ENCODE measurements around the gene RRM2. TPM values are rescaled to one million over a fixed set of nuclear protein-coding genes. Genes with fewer than 3 reads are reported as not detected.

The RRM2 gene
- total RNA-seq, 1 donor from 2014 or later, result 28.3 TPM

DNA sequence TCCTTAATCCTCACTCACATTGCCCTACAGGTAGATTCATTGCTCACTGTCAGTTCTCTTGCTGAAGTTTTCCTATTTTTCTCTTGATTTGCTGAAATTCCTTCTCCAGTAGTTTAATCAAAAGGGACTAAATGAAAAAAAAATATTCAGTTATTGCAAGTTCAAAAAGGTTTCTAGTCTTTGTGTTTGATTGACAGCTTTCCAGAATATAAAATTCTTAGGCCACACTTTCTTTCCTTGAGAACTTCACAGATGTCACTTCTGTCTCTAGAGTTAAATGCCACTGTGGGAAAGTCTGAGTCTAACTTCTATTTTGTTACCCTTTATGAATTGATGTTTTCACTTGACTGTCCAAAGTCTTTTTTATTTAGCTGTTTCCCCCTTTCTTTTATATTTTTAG lies 25.7 kb downstream of the RRM2 start:
- Mint-ChIP-seq H3K27ac (ENCODE audit: unreplicated experiment) (no peak overlapping the region), H3K4me1 (ENCODE audit: unreplicated experiment) (peaks cover under 1% of the 10 kb centered on the region), H3K27me3 (ENCODE audit: unreplicated experiment) (no peaks in the 10 kb centered on the region), H3K9me3 (ENCODE audit: unreplicated experiment) (no peaks in the 10 kb centered on the region), H3K4me3 (ENCODE audit: unreplicated experiment) (no peak overlapping the region), H3K36me3 (ENCODE audit: unreplicated experiment) (peaks cover 2% of the 10 kb centered on the region)
- TF ChIP-seq, protein P1, sequence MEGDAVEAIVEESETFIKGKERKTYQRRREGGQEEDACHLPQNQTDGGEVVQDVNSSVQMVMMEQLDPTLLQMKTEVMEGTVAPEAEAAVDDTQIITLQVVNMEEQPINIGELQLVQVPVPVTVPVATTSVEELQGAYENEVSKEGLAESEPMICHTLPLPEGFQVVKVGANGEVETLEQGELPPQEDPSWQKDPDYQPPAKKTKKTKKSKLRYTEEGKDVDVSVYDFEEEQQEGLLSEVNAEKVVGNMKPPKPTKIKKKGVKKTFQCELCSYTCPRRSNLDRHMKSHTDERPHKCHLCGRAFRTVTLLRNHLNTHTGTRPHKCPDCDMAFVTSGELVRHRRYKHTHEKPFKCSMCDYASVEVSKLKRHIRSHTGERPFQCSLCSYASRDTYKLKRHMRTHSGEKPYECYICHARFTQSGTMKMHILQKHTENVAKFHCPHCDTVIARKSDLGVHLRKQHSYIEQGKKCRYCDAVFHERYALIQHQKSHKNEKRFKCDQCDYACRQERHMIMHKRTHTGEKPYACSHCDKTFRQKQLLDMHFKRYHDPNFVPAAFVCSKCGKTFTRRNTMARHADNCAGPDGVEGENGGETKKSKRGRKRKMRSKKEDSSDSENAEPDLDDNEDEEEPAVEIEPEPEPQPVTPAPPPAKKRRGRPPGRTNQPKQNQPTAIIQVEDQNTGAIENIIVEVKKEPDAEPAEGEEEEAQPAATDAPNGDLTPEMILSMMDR (IDR thresholded peaks at IDR 0.05), result no peak
- no peak for DNase-seq (ENCODE audit: extremely low spot score, unreplicated experiment)

DNA sequence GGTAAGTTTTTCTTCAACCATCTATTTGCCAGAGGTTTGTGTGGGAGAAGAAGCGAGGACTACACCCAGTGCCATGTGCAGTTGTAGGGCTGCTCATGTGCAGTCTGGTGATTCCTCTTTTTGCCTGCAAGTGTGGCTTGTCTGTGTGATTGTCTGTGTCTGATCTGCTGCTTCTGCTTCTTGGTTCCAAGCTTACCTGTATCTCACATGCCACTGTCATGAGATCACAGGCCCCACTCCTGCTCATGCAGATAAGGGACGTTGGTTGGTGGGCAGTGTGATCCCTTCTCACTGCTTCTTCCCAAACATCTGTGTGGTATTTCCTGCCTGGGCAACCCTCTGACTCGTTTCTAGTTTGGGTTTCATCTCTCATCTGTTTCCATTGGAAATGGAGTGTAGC lies 27.1 kb downstream of the RRM2 start:
- TF ChIP-seq, protein P1 (IDR thresholded peaks at IDR 0.05), result no peak
- Mint-ChIP-seq H3K27ac (ENCODE audit: unreplicated experiment) (no peak overlapping the region), H3K4me3 (ENCODE audit: unreplicated experiment) (no peak overlapping the region), H3K4me1 (ENCODE audit: unreplicated experiment) (no peaks in the 10 kb centered on the region), H3K9me3 (ENCODE audit: unreplicated experiment) (no peaks in the 10 kb centered on the region), H3K27me3 (ENCODE audit: unreplicated experiment) (no peaks in the 10 kb centered on the region), H3K36me3 (ENCODE audit: unreplicated experiment) (peaks cover 2% of the 10 kb centered on the region)
- DNase-seq (ENCODE audit: extremely low spot score, unreplicated experiment), result no peak

DNA sequence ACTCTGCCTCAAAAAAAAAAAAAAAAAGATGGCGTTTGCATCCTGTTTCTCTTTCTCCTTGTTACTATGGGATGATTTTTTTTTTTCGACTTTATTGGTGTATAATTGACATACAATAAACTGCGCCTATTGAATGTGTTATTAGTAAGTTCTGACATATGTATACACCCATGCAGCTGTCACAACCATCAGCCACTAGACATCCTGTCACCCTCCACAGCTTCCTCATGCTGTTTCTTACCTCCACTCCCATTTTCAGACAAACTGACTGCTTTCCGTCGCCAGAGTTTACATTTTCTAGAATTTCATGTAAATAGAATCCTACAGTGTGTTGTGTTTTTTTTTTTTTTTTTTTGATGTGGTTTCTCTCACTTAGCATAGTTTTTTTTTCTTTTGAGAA lies 27.9 kb downstream of the RRM2 start:
- H3K4me1 Mint-ChIP-seq (ENCODE audit: unreplicated experiment), result no peaks in the 10 kb centered on the region
- H3K36me3 Mint-ChIP-seq (ENCODE audit: unreplicated experiment), result peaks cover 2% of the 10 kb centered on the region
- no peak overlapping the region for H3K4me3 Mint-ChIP-seq (ENCODE audit: unreplicated experiment)
- no peak overlapping the region for H3K27ac Mint-ChIP-seq (ENCODE audit: unreplicated experiment)
- H3K27me3 Mint-ChIP-seq (ENCODE audit: unreplicated experiment), result no peaks in the 10 kb centered on the region
- DNase-seq (ENCODE audit: extremely low spot score, unreplicated experiment), result no peak
- no peaks in the 10 kb centered on the region for H3K9me3 Mint-ChIP-seq (ENCODE audit: unreplicated experiment)
- TF ChIP-seq, protein P1 (IDR thresholded peaks at IDR 0.05), result no peak

DNA sequence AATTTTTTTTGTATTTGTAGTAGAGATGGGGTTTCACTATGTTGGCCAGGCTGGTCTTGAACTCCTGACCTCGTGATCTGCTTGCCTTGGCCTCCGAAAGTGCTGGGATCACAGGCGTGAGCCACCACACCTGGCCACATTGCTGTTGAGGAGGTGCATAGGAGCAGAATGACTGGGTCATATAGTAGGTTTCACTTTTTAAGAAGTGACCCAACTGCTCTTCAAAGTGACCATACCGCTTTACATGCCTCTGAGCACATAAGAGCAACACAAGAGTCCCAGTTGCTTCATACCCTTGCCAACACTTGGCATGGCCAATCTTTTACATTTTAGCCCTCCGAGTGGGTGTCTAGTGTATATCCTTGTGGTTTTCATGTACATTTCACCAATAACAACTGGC lies 28.9 kb downstream of the RRM2 start:
- no peak overlapping the region for H3K4me3 Mint-ChIP-seq (ENCODE audit: unreplicated experiment)
- H3K27ac Mint-ChIP-seq (ENCODE audit: unreplicated experiment), result no peak overlapping the region
- TF ChIP-seq, protein P1 (IDR thresholded peaks at IDR 0.05), result no peak
- peaks cover 2% of the 10 kb centered on the region for H3K36me3 Mint-ChIP-seq (ENCODE audit: unreplicated experiment)
- DNase-seq (ENCODE audit: extremely low spot score, unreplicated experiment), result no peak
- no peaks in the 10 kb centered on the region for H3K4me1 Mint-ChIP-seq (ENCODE audit: unreplicated experiment)
- no peaks in the 10 kb centered on the region for H3K27me3 Mint-ChIP-seq (ENCODE audit: unreplicated experiment)
- H3K9me3 Mint-ChIP-seq (ENCODE audit: unreplicated experiment), result no peaks in the 10 kb centered on the region

DNA sequence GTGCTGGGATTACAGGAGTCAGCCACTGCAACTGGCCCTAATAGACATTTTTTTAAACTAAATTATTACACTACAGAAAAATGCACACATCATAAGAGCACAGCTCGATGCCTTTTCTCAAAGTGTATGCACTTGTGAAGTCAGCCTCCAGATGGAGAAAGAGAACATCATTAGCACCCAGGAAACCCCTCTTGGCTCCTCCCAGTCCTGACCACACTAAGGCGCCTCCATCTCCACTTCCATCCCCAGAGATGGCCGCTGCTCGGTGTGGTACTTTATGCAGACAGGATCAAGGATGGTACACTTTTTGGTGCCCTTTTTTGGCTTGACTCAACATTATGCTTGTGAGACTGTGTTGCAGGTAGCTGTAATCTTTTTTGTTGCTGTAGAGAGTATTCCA lies 34.8 kb downstream of the RRM2 start:
- no peaks in the 10 kb centered on the region for H3K9me3 Mint-ChIP-seq (ENCODE audit: unreplicated experiment)
- no peak for DNase-seq (ENCODE audit: extremely low spot score, unreplicated experiment)

More for the DNA sequence above, 34.8 kb downstream of the RRM2 start:
- Mint-ChIP-seq H3K36me3 (ENCODE audit: unreplicated experiment) (no peaks in the 10 kb centered on the region), H3K27ac (ENCODE audit: unreplicated experiment) (no peak overlapping the region), H3K4me1 (ENCODE audit: unreplicated experiment) (peaks cover 5% of the 10 kb centered on the region), H3K27me3 (ENCODE audit: unreplicated experiment) (no peaks in the 10 kb centered on the region), H3K4me3 (ENCODE audit: unreplicated experiment) (no peak overlapping the region)
- TF ChIP-seq, protein P1 (IDR thresholded peaks at IDR 0.05), result no peak

Measured in osteocyte (in vitro differentiated cells).